DLD1 (cell line): ENCODE results near the gene LRATD1.

Experiments
- in situ Hi-C: cut with HindIII; loops from 2 replicates; pipeline ENCODE4 v1.10.0; 2017; ENCODE audit warnings: low sequenced_read_pairs

The LRATD1 gene

DNA sequence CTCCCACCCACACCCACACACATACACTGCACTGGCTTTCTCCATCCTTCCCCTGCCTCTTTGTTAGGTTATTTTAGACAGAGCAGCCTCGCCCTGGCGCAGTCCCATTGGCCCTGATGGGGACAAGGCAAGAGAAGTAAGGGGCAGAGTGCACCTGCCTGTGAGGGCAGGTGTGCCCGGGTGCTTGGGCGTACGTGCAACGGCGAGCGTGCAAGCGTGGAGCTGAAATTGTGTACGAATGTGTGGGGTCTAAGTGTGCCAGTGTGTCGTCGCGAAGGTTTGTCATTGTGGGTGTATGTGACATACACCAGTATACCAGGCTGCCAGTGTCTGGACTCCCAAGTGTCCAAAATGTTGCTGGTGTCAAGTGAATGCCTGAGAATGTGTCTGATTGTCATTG lies 544 bp downstream of the LRATD1 start:
- in situ Hi-C loops = no loop called here

- in situ Hi-C loops = no loop called here
Observed at GRCh38 chr2:14633461-14634181, 1.1 kb downstream of the LRATD1 start.

DNA sequence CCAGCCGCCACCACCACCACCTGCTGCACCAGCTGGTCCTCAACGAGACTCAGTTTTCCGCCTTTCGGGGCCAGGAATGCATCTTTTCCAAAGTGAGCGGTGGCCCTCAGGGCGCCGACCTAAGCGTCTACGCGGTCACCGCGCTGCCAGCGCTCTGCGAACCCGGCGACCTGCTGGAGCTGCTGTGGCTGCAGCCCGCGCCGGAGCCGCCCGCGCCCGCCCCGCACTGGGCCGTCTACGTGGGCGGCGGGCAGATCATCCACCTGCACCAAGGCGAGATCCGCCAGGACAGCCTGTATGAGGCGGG lies 1.6 kb downstream of the LRATD1 start:
- in situ Hi-C loops = no loop called here

DNA sequence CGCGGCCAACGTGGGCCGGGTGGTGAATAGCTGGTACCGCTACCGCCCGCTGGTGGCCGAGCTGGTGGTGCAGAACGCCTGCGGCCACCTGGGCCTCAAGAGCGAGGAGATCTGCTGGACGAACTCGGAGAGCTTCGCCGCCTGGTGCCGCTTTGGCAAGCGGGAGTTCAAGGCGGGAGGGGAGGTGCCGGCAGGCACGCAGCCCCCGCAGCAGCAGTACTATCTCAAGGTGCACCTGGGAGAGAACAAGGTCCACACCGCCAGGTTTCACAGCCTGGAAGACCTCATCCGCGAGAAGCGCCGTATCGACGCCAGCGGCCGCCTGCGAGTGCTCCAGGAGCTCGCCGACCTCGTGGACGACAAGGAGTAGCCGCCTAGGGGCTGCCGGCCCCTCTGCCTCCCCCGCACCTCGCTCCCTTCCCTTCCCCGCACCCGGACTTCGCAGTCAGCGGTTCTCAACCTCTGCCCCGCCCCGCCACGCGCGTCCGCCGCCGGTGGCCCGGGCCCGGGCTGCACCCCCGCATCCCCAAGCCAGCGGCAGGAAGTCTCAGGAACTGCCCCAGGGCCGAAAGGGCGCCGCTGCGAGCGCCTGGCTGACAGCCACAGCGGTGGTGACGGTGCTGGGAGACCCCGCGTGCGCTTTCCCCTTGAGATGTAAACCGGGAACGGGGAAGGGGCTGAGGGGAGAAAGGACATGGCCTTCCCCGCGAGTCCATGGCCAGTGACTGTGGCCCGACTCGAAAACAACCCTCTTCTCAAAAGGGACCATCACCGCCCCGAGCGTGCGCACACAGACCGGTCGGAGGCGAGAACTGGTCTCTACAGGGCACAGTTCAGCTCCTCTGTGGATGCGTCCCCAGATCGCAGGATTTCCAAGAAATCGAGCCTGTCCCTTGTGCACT lies 2.2 kb downstream of the LRATD1 start:
- in situ Hi-C loops = no loop called here

DNA sequence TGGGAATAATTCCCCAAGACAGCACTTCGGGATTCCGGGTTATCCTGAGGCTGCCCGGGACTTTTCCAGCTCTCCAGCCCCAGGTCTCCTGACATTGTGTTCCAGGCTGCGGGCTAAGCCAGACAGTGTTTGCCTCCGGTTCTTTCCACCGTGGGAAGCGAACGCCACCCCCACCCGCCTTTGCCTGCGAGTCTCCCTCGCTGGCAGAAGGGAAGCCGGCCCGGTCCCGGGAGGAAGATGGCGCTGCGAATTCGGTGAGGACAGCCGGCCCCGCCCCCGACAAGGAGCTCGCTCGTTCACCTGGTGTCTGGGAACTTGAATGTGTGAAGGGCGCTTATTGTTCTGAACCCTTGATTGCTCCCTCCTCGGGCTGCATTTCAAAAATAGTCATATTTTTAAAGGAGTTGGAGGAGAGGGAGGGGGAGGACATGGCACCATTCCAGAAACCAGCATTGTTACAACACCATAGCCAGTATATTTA lies 2.9 kb downstream of the LRATD1 start:
- in situ Hi-C loops = no loop called here

DNA sequence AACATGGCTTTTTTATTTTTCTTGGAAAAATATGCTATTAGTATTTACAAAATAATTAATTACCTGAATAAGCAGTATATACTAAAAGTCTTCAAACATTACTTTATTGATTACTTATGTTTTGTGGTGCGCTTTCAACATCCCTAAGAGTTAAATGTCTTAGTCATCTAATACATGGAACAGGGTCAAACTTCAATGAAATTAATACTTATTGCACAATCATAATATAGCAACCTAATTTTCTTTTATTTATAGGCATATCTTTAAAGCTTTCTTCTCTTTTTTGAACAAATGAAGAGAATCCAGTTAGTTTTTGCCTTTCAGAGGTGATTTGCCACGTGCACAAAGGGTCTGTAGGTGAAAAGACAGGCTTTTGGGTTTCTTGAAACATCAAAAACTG lies 6.0 kb downstream of the LRATD1 start:
- in situ Hi-C loops = no loop called here

DNA sequence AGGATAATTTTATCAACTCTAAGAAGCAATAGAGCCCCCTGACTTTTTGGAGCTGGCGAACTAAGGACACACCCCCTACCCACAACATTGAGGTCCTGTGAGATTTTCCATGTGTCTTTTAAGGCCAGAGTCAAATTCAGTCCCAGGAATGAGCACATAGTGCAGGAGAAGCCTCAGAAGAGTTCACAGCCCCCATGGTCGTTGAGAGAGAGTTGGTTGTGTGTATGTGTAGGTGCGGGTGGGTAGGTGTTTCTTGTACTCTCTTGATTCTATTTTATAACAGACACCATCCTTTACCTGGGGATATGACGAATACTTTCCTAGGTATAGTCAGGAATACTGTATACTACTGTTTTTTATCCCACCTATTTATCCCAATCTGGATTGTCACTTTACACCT lies 8.6 kb downstream of the LRATD1 start:
- in situ Hi-C loops = no loop called here

DNA sequence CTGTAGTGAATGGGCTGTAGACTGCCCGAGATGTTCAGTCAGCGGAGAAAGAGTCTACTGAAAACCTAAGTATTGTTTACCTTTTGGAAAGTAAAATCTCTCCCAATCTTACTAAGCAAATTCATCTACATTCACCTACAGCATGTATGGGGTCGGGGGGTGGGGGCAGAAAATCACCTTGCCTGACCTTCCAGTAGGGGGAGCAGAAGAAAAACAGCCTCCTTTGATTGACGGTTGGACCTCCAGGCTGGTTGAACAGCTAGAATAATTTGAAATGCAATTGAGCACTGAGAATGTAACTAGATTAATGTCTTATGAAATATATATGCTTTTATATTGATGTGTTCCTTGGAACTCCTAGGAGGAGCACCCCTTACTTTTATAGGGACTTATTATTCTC lies 10.0 kb downstream of the LRATD1 start:
- in situ Hi-C loops = no loop called here

DNA sequence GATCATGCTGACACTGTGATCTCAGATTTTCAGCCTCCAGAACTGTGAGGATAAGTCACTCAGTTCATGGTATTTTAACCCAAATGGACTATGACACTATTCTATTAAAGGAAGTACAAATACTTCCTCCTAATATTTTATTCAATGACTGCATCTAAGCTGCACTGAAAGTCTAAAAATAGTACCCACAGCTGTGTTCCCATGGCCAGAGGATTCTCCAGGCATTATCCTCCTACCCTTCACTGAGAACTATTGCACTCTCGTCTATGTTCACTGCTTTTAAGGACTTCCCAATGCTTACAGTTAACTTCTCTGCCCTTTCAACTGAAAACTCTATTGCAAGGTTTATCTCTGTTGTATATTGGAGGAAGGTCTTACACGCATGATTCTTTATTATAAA lies 15.2 kb downstream of the LRATD1 start:
- in situ Hi-C loops = no loop called here

GRCh38 chr2:14650066-14650465 lies 17.5 kb downstream of the LRATD1 start:
- in situ Hi-C loops = no loop called here

DNA sequence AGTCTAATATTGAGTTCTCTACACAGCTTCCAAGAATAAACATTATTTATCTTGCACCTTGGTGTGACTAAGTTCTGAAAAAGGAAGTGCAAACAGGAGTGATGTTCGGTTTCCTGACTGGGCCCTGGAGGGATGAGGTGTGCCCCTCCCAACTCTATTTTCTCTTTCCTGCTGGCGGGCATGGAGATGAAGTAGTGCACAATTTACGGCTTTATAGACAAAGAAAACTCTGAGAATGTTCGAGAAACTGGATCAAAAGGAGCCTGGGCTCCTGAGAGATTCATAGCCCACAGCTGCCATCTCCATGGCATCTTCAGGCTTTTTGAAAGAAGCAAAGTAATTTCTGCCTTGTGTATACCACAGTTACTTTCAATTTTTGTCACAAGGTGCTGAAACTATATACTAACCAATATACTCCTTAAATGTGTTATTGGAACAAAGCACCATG lies 22.3 kb downstream of the LRATD1 start:
- in situ Hi-C loops = no loop called here

DNA sequence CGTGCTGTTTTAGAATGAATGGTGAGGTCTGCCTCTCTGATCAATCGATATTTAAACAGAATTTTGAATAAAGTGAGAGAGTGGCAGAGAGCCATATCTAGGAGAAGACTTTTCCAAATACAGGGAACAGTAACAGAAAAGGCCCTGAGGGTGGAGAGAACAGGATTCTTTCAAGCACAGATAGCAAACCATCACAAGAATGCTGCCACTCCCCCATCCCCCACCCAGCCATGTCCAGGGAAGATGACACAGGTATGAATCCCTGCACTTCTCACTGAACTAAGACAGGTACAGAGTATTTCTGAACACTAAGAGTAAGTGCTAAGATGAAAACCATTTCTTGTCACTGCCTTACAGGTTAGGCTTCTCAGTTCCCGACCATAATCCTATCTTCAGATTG lies 23.6 kb downstream of the LRATD1 start:
- in situ Hi-C loops = no loop called here

DNA sequence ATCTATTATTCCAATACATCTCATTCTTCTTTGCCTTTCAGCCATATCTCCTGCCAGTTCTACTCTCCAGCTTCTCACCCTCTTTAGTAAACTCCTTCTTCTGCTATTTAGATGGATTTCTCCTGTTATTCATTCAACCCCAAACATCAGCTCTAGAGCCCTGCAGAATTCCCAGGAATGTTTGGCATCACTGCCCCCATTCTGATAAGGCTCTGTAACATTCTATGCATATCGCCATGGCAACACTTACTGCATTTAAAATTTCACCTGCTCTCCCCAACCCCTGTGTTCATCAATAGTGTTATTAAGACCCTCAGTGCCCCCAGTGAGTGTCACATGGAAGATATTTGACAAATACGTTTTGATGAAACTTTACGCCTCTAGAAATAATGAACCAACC lies 28.6 kb downstream of the LRATD1 start:
- in situ Hi-C loops = no loop called here

DNA sequence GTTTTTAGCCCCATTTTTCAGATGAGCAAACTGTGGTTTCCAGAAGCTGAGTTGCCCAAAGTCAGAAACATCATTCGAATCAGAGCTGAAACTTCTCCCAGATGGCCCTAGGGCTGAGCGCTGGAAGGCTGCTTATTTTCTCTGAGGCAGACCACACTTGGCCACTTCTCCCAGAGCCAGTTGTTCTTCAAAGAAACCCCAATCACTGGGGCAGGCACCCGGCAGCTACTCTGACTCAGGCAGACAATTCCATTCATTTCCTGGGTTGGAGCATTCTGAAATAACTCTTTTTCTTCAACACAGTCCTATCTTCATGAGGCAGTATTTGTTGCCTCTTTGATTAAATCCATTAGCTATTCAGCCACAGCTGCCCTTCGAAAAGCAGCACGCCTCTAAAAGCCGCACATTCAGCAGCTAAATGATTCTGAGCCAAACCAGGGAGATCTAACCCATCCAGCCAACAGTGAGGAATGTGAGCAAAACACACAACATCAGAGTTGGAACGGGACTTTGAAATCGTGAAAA lies 40.9 kb downstream of the LRATD1 start:
- in situ Hi-C loops = no loop called here

GRCh38 chr2:14675489-14675888 lies 43.0 kb downstream of the LRATD1 start:
- in situ Hi-C loops = no loop called here

- in situ Hi-C loops = no loop called here
Observed at GRCh38 chr2:14676371-14676770, 43.9 kb downstream of the LRATD1 start.

GRCh38 chr2:14677039-14677438 lies 44.5 kb downstream of the LRATD1 start:
- in situ Hi-C loops = no loop called here

- in situ Hi-C loops = no loop called here
Observed at GRCh38 chr2:14678761-14679160, 46.2 kb downstream of the LRATD1 start.

GRCh38 chr2:14681608-14682007 lies 49.1 kb downstream of the LRATD1 start:
- in situ Hi-C loops = no loop called here
